Upper lobe of right lung (tissue), 1 donor: ENCODE data around the gene GABPA. TPM values are rescaled to one million over a fixed set of nuclear protein-coding genes. Genes with fewer than 3 reads are reported as not detected.
"Not testable (repeated sequence)": the region's sequence is repeated elsewhere in the genome, so short reads cannot be mapped to it uniquely, and the experiment has no call there.

Source experiments
- ATAC-seq: fragments of 200-7000 bp; cut with Tn5 transposase; one replicate; pipeline ENCODE4 v1.9.1; 2020; ENCODE audit warnings: mild to moderate bottlenecking, moderate library complexity
- DNase-seq: peaks from one replicate; pipeline ENCODE4 v3.0.0-alpha.2; 2020
- H3K27ac ChIP-seq: fragments of 200-600 bp; one replicate; pipeline ENCODE4 v1.8.0; 2022
- H3K27me3 ChIP-seq: fragments of 200-600 bp; one replicate; pipeline ENCODE4 v1.8.0; 2022; ENCODE audit warnings: mild to moderate bottlenecking
- H3K36me3 ChIP-seq: fragments of 200-600 bp; one replicate; pipeline ENCODE4 v1.8.0; 2022
- H3K4me1 ChIP-seq: fragments of 200-600 bp; one replicate; pipeline ENCODE4 v1.8.0; 2022
- H3K4me3 ChIP-seq: fragments of 200-600 bp; one replicate; pipeline ENCODE4 v1.8.0; 2022; ENCODE audit warnings: mild to moderate bottlenecking
- H3K9me3 ChIP-seq: fragments of 200-600 bp; one replicate; pipeline ENCODE4 v1.8.0; 2022
- intact Hi-C: fragments of 100-400 bp; cut with DNase I; formaldehyde crosslinking; loops from one replicate; pipeline ENCODE4 v1.11.0; 2022
- long read RNA-seq: library from polyadenylated mRNA; unstranded; transcript quantifications from one replicate; pipeline ENCODE4 v2.0.0, GENCODE V29; 2021
- total RNA-seq: library from RNA; stranded (reverse); fragmentation: NEBNext Ultra II Directional; extraction: Animal tissue kit (Norgen Biotek cat#: 25700); gene quantifications from one replicate; pipeline ENCODE4 v1.2.1, GENCODE V29; 2021
- TF ChIP-seq, protein P1 (sequence below): fragments of 200-600 bp; IDR thresholded peaks from one replicate; pipeline ENCODE4 v1.8.0; 2022; ENCODE audit warnings: antibody characterized with exemption
- donor health status: DM: no; HTN: yes; CAD: no; lungs with severe emphysema.

Gene GABPA
- total RNA-seq = 27.8 TPM
- long read RNA-seq, full-length matches to known transcripts = 57 of 68 reads
- long read RNA-seq, partial matches to known transcripts = 3 of 68 reads
- long read RNA-seq, other reads (novel, unspliced or antisense) = 8 of 68 reads

DNA sequence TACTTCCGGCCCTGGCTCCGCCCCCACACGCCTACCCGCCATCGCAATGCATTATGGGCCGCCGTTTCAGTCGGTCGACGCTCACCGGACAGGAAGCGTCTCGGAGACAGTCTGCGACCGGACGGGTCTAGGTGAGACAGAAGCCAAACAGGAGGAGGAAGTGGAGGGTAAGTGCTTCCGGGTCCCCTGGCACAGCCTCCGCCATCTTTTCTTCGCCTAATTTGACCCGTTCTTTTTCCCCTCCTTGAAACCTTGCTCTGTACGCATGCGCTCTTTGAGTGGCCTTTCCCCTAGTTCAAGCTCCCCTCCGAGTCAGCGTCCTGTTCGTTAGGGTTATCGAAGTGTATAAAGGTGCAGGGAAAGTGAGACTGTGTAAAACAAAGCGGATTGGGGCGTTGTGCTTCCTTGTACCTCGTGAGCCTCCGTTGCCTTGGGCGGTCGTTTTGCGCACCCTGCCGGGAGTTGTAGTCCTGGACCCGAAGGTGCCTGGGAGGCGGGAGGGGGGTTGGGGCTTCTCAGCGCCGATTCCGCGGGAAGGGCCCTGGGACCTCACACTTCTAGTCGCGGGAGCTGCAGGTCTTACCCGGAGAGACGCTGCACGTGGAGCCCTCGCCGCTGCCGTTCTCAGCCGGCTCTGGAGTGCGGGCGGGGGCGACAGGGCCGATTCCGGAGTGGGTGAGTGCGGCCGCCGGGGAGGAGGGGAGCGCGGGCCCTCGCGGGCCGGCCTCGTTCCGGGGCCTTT is at the start of gene GABPA, which contains the start of gene ATP5PF:
TSS of gene GABPA (plus strand) at position 69 of the 742 bp plus-strand sequence. CDS start 6,627 bp downstream, outside the sequence.
TSS of gene ATP5PF (minus strand) at position 1 of the 742 bp plus-strand sequence. CDS start 5,110 bp downstream, outside the sequence.
- ATAC-seq = peak; percentile 97
- intact Hi-C loops = no loop called here
- TF ChIP-seq, protein P1, sequence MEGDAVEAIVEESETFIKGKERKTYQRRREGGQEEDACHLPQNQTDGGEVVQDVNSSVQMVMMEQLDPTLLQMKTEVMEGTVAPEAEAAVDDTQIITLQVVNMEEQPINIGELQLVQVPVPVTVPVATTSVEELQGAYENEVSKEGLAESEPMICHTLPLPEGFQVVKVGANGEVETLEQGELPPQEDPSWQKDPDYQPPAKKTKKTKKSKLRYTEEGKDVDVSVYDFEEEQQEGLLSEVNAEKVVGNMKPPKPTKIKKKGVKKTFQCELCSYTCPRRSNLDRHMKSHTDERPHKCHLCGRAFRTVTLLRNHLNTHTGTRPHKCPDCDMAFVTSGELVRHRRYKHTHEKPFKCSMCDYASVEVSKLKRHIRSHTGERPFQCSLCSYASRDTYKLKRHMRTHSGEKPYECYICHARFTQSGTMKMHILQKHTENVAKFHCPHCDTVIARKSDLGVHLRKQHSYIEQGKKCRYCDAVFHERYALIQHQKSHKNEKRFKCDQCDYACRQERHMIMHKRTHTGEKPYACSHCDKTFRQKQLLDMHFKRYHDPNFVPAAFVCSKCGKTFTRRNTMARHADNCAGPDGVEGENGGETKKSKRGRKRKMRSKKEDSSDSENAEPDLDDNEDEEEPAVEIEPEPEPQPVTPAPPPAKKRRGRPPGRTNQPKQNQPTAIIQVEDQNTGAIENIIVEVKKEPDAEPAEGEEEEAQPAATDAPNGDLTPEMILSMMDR = no peak

DNA sequence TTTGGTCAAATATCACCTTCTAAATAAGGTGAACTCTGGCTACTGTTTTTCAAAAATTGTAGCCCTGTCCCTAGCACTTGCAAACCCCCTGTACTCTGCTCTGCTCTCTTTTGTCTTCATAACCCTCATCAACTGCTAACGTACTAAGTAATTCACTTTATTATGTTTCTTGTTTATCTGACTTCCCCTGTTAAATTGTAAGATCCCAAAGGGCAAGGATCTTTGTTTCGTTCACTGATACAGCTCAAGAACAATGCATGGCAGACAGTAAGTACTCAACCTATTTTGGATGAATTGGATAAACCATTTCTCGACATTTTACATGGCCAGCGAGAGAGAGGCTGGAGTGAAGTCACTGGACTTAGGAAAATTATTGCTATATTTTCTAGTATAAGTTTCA is 47.0 kb upstream of the GABPA start:
- H3K9me3 ChIP-seq = no peaks in the 10 kb centered on the region
- no peak for ATAC-seq
- no peaks in the 10 kb centered on the region for H3K36me3 ChIP-seq
- H3K4me3 ChIP-seq = no peak overlapping the region
- no peaks in the 10 kb centered on the region for H3K27me3 ChIP-seq
- peak overlapping the region; percentile 52 for H3K27ac ChIP-seq
- TF ChIP-seq, protein P1 = no peak
- H3K4me1 ChIP-seq = peaks cover 3% of the 10 kb centered on the region
- intact Hi-C loops = no loop called here
- DNase-seq = no peak

More for the DNA sequence above, at the start of gene GABPA, which contains the start of gene ATP5PF:
- H3K4me3 ChIP-seq = peak within 1 kb of the TSS; percentile 78
- no peaks in the 10 kb centered on the region for H3K36me3 ChIP-seq
- DNase-seq = peak; percentile 98
- H3K4me1 ChIP-seq = peaks cover 32% of the 10 kb centered on the region
- H3K27ac ChIP-seq = peak within 1 kb of the TSS; percentile 99
- no peaks in the 10 kb centered on the region for H3K27me3 ChIP-seq
- H3K9me3 ChIP-seq = no peaks in the 10 kb centered on the region

DNA sequence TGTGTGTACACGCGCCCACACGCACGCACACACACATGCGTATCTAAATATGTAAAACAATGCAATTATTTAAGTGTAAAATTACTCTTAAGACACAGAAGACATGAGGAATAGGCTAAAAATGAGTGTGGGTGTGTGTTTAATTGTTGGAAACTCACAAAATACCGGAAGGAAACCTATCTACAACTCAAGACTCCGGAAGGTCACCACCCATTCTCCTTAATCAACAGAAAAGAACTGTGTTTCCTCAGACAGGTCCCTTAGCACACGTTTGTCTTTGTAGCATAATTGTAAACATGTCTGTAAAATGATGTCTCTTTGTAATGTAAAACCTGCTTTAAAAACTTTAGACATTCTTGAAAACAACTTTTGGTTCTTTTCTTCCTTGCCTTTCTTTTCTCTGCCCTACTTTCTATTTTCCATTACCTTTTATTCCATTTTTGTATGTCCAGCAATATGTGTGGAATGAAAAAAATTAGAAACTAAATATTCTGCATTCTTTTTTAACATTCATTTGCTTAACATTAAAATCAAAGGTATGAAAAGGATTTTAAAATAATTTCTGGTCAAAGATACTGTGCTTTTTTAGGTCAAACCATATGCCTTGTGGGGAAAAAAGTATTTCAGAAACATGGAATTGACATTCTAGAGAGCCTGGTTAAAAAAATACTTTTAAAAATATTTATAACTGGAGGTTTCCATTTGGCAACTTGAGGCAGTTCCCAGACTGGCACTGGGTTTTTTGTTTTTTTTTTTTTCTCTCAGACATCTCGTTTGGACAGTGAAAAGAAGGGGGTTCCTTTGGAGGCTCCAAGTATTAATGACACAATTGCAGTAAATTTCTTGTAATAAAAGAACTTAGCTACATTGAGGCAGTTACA is 46.3 kb upstream of the GABPA start:
- no peak for DNase-seq
- TF ChIP-seq, protein P1 = no peak
- ATAC-seq = peak; percentile 44
- Histone ChIP-seq H3K4me1 (peaks cover 3% of the 10 kb centered on the region), H3K9me3 (no peaks in the 10 kb centered on the region), H3K36me3 (no peaks in the 10 kb centered on the region), H3K4me3 (no peak overlapping the region), H3K27me3 (no peaks in the 10 kb centered on the region), H3K27ac (peak overlapping the region; percentile 52)
- intact Hi-C loops = no loop called here

DNA sequence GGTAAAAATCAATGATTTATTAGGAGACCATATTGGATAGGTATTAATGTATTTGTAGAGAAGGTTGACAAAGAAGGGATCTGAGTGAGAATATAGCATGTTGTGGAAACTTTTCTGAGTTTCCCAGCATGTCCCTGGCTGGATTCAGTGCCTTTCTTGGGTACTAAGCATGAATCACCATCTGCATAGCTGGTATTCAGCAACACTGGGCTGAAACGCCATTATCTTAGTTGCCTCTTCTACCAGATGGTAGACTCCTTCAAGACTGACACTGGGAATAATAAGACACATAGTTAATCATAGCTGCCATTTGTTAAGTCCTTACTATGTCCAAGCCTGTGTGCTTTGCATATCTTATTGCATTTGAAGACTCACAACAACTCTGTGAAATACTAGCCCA is 45.5 kb upstream of the GABPA start:
- TF ChIP-seq, protein P1 = no peak
- DNase-seq (no peak), ATAC-seq (no peak)
- H3K9me3 ChIP-seq = no peaks in the 10 kb centered on the region
- no peaks in the 10 kb centered on the region for H3K36me3 ChIP-seq
- peak overlapping the region; percentile 31 for H3K27ac ChIP-seq
- H3K4me1 ChIP-seq = peaks cover 3% of the 10 kb centered on the region
- H3K27me3 ChIP-seq = no peaks in the 10 kb centered on the region
- intact Hi-C loops = no loop called here
- H3K4me3 ChIP-seq = no peak overlapping the region

DNA sequence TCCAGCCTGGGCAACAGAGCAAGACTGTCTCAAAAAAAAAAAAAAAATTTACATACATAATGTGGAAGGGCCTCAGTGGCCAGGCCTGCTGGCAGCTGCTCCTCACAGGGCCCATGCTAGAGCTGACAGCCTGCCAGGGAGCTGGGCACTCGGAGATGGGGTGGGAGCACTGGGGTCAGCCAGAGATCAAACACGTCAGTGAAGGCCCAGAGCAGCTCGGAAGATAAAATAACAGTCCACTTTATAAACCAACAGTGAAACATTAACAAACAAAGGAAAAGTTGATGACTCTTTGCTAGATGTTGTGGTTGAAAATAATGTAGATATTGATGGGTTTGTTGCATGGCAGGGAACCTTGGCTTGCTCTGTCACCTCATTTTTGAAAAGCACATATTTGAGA is 42.8 kb upstream of the GABPA start:
- Histone ChIP-seq H3K4me3 (no peak overlapping the region), H3K36me3 (no peaks in the 10 kb centered on the region), H3K9me3 (no peaks in the 10 kb centered on the region), H3K27ac (no peak overlapping the region), H3K4me1 (peaks cover 3% of the 10 kb centered on the region), H3K27me3 (no peaks in the 10 kb centered on the region)
- no peak for DNase-seq
- intact Hi-C loops = no loop called here
- ATAC-seq = peak; percentile 47
- TF ChIP-seq, protein P1 = no peak

DNA sequence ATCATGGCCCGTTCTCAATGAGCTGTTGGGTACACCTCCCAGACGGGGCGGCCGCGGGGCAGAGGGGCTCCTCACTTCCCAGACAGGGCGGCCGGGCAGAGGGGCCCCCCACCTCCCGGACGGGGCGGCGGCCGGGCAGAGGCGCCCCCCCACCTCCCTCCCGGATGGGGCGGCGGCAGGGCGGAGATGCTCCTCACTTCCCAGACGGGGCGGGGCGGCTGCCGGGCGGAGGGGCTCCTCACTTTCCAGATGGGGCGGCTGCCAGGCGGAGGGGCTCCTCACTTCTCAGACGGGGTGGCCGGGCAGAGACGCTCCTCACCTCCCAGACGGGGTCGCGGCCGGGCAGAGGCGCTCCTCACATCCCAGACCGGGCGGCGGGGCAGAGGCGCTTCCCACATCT is 39.3 kb upstream of the GABPA start:
- intact Hi-C loops, H3K27ac ChIP-seq, H3K4me1 ChIP-seq, H3K9me3 ChIP-seq, H3K36me3 ChIP-seq, DNase-seq, H3K27me3 ChIP-seq, ATAC-seq, H3K4me3 ChIP-seq: not testable (repeated sequence)
